Neutrophil (primary cell): ENCODE measurements around the gene PABPN1L.

ENCODE experiments used
- H3K27ac ChIP-seq: fragments of 200-600 bp; sonication (generic); 2 replicates; pipeline ENCODE4 v1.5.1; 2016; ENCODE audit warnings: mild to moderate bottlenecking, moderate library complexity
- H3K27me3 ChIP-seq: fragments of 200-600 bp; sonication (generic); 2 replicates; pipeline ENCODE4 v1.6.0; 2016; ENCODE audit warnings: mild to moderate bottlenecking
- H3K36me3 ChIP-seq: fragments of 200-600 bp; sonication (generic); 2 replicates; pipeline ENCODE4 v1.5.1; 2017
- H3K4me1 ChIP-seq, 2 experiments: fragments of 200-600 bp in 1 of 2; sonication (generic) in 1 of 2; 1 replicate in 1 of 2; 2 replicates in 1 of 2; pipeline versions ENCODE4 v1.5.1 to v1.6.1; 2013 to 2016; ENCODE audit warnings: low read depth in 1 of 2, low read length in 1 of 2, mild to moderate bottlenecking in 1 of 2, moderate library complexity in 1 of 2; ENCODE audit not compliant: control insufficient read depth in 1 of 2, insufficient read depth in 1 of 2
- H3K4me3 ChIP-seq, 2 experiments: fragments of 200-600 bp in 1 of 2; sonication (generic) in 1 of 2; 1 replicate in 1 of 2; 2 replicates in 1 of 2; pipeline ENCODE4 v1.5.1; 2013 to 2016; ENCODE audit warnings: low read depth in 1 of 2, low read length in 1 of 2, mild to moderate bottlenecking in 1 of 2, moderate library complexity in 1 of 2
- H3K9me3 ChIP-seq: fragments of 200-600 bp; sonication (generic); 2 replicates; pipeline ENCODE4 v1.5.1; 2016
- TF ChIP-seq, protein P1 (sequence below): fragments of 200-600 bp; sonication (generic); IDR thresholded peaks from 2 replicates; pipeline ENCODE4 v1.5.1; 2016; ENCODE audit warnings: antibody characterized with exemption

PABPN1L gene, protein sequence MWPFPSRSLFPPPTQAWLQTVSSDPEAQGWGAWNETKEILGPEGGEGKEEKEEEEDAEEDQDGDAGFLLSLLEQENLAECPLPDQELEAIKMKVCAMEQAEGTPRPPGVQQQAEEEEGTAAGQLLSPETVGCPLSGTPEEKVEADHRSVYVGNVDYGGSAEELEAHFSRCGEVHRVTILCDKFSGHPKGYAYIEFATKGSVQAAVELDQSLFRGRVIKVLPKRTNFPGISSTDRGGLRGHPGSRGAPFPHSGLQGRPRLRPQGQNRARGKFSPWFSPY

DNA sequence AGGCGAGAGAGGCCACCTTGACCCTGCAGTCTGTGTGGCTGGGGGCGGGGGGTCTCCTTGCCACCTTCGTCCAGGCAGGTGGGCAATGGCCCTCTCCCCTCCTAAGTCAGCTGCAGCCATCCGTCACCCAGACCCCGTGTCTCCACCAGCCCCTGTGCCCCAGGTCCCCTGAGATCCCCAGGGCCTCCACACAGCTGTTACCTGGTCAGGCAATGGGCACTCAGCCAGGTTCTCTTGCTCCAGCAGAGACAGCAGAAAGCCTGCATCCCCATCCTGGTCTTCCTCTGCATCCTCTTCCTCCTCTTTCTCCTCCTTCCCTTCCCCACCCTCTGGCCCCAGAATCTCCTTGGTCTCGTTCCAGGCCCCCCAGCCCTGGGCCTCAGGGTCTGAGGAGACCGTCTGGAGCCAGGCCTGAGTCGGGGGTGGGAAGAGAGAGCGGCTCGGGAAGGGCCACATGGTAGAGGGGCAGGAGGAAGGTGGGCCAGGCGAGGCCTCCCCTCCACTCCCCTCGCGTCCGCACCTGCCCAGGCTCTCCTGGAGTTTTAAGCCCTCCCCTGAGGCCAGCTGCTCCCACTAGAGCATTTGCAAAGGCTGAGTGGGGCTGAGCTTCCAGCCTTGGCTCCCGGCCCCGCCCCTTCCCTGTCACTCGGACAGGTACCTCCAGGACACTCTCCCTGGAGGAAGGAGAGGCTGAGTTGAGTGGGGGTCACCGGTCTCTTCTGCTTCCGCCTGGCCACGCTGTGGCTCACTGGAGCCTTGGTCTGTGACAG is at the start of gene PABPN1L:
Gene PABPN1L (minus strand): TSS at position 510 of the 770 bp plus-strand sequence. CDS start 54 bp downstream, at position 456.
- H3K27ac ChIP-seq, result no peak within 1 kb of the TSS
- no peaks in the 10 kb centered on the region for H3K9me3 ChIP-seq
- H3K4me3 ChIP-seq, result no peak within 1 kb of the TSS
- H3K36me3 ChIP-seq, result peaks cover 15% of the 10 kb centered on the region
- peaks cover 25% of the 10 kb centered on the region for H3K27me3 ChIP-seq
- TF ChIP-seq, protein P1, sequence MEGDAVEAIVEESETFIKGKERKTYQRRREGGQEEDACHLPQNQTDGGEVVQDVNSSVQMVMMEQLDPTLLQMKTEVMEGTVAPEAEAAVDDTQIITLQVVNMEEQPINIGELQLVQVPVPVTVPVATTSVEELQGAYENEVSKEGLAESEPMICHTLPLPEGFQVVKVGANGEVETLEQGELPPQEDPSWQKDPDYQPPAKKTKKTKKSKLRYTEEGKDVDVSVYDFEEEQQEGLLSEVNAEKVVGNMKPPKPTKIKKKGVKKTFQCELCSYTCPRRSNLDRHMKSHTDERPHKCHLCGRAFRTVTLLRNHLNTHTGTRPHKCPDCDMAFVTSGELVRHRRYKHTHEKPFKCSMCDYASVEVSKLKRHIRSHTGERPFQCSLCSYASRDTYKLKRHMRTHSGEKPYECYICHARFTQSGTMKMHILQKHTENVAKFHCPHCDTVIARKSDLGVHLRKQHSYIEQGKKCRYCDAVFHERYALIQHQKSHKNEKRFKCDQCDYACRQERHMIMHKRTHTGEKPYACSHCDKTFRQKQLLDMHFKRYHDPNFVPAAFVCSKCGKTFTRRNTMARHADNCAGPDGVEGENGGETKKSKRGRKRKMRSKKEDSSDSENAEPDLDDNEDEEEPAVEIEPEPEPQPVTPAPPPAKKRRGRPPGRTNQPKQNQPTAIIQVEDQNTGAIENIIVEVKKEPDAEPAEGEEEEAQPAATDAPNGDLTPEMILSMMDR, result no peak
- H3K4me1 ChIP-seq, result peaks cover 4 to 6% of the 10 kb centered on the region in 2 experiments

DNA sequence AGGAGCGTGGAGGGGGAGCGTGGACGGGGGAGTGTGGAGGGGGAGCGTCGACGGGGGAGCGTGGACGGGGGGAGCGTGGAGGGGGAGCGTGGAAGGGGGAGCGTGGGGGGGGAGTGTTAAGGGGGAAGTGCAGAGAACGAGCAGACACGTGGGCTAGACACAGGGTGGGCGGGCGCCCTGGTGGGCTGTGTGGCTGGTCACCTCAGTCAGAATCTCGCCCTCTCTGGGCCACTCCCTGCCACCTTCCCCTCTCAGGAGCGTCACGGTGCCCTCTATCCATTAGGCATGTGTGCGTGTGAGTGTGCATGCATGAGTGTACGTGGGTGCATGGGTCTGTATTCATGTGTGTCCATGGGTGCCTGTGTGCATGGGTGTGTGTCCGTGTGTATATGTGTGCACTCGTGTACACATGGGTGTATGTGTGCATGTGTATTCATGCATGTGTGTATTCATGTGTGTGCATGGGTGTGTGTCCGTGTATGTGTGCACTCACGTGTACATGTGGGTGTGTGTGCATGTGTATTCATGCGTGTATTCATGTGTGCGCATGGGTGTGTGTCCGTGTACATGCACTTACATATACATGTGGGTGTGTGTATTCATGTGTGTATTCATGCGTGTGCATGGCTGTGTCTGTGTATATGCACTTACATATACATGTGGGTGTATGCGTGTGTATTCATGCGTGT is 49.3 kb upstream of the PABPN1L start:
- Histone ChIP-seq H3K4me3 (no peak overlapping the region), H3K27me3 (no peaks in the 10 kb centered on the region), H3K4me1 (peaks cover 5 to 16% of the 10 kb centered on the region in 2 experiments), H3K9me3 (no peaks in the 10 kb centered on the region), H3K27ac (no peak overlapping the region), H3K36me3 (peaks cover 12% of the 10 kb centered on the region)
- TF ChIP-seq, protein P1, result no peak

DNA sequence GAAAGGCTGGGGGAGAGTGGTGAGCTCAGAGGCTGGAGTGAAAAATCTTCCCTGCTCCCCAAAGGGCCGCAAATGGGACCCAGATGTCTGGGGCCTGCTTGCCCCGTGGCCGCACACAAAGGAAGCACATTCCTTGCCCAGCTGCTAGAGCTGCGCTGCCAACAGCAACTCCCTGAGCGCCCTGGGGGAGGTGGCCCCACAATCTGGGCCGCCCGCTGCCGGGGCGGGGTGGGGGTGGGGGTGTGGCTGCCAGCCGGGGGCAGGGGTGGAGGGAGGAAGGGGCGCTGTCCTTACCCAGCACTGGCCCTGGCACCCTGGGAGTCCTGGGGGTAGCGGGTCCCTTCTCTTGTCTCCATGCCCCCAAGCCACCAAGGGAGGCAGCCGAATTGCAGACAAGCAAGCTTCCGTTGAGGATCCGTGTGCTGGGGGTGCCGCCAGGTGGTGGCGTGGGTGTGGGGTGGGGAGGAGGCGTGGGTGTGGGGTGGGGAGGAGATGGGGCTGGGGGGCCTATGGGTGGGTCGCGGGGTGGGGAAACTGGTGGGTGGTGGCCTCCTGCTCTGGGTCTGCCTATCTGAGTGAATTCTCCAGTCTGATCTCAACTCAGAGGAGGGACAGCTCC is 48.4 kb upstream of the PABPN1L start:
- TF ChIP-seq, protein P1, result no peak
- Histone ChIP-seq H3K4me3 (no peak overlapping the region), H3K9me3 (no peaks in the 10 kb centered on the region), H3K36me3 (peaks cover 12% of the 10 kb centered on the region), H3K4me1 (peaks cover 5 to 11% of the 10 kb centered on the region in 2 experiments), H3K27ac (no peak overlapping the region), H3K27me3 (no peaks in the 10 kb centered on the region)

DNA sequence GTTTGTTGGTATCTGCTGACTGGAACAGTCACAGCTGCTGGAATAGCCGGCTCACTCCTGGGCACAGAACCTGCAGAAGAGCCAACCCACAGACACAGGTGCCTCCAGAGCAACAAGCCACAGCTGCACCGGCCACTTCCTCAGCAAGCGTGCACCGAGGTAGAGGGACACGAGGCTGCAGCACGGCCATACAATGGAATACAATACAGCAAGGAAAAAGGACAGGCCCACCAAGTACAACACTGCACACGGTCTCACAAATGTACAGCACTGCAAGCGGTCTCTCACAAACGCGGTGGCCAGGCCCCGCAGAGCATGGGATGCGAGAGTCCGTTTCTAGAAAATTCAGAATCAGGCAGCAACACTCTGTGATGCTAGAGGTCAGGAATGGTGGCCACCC is 47.4 kb upstream of the PABPN1L start:
- Histone ChIP-seq H3K9me3 (no peaks in the 10 kb centered on the region), H3K36me3 (peaks cover 12% of the 10 kb centered on the region), H3K27ac (no peak overlapping the region), H3K4me1 (peaks cover 5 to 6% of the 10 kb centered on the region in 2 experiments), H3K27me3 (no peaks in the 10 kb centered on the region), H3K4me3 (no peak overlapping the region)
- TF ChIP-seq, protein P1, result no peak

DNA sequence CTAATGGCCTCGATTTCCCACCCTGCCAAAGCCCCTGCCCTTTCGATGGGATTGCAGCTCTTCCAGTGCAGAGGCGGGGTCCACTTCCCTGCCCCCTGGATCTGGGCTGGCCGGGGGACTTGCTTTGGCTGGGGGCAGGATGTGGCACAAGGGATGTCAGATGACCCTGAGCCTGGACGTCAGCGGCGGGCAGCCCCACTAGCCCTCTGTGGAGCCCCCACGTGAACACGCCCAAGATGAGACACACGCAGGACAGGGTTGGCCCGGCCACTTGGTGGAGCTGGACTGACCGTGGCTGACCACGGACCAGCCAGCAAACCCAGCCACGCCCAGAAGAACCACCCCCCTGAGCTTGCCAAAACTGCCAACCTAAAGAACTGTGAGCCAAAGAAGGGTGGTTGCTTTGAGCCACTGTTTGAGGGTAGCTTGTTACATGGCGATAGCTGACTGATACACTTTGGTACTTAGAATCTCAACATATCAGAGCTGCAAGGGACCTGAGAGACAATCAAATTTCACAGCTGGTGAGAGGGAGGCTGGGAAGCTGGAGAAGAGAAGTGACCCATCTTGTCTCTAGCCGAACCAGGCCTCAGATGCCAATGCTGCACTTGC is 46.6 kb upstream of the PABPN1L start:
- no peak overlapping the region for H3K4me3 ChIP-seq
- H3K27me3 ChIP-seq, result no peaks in the 10 kb centered on the region
- H3K9me3 ChIP-seq, result no peaks in the 10 kb centered on the region
- H3K4me1 ChIP-seq, result no peaks in the 10 kb centered on the region
- H3K27ac ChIP-seq, result no peak overlapping the region
- H3K36me3 ChIP-seq, result peaks cover 12% of the 10 kb centered on the region
- TF ChIP-seq, protein P1, result no peak
